Gastrocnemius medialis (tissue), 4 donors: ENCODE data around the gene SLC35G6.

Experiments
- CTCF ChIP-seq, 5 experiments: fragments of 450-650 bp in 3 of 5; fragments of 200-600 bp in 2 of 5; sonication (generic) in 2 of 5; IDR thresholded peaks in 4 of 5; conservative IDR thresholded peaks in 1 of 5; 1 replicate in 4 of 5; 2 replicates in 1 of 5; pipeline ENCODE4 v1.5.1; 2016 to 2019; ENCODE audit warnings: antibody characterized with exemption in 5 of 5, mild to moderate bottlenecking in 3 of 5, moderate library complexity in 3 of 5
- POLR2A ChIP-seq, 2 donors: fragments of 450-650 bp; IDR thresholded peaks; one replicate each; pipeline ENCODE4 v1.6.1; 2017; ENCODE audit warnings: antibody characterized with exemption in 2 of 2, mild to moderate bottlenecking in 2 of 2, moderate library complexity in 2 of 2

DNA sequence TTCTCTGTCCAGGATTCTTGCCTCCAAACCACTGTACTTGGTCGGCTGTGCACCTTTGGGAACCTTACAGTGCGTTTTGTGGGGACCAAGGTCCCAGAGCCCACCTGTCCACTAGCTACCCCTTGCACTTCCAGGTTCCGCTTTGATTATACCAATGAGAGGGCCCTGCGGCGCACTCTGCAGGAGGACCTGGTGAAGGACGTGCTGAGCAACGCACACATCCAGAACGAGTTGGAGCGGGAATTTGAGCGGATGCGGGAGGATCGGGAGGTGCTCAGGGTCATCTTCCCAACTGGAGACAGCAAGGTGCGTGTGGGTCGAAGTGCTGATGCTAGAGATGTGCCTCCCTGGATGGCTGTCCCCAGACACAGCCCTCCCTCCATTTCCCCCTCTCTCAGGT lies 21.7 kb downstream of the SLC35G6 start:
- TF ChIP-seq CTCF (IDR thresholded peaks at IDR 0.05 in 4 of 5, conservative IDR thresholded peaks at IDR 0.05 in 1 of 5) = peak in 1 of 5 experiments; percentile 20
- no peak for TF ChIP-seq POLR2A (IDR thresholded peaks at IDR 0.05)
